HepG2 (cell line): ENCODE results near the gene SAA4. TPM values are rescaled to one million over a fixed set of nuclear protein-coding genes. Genes with fewer than 3 reads are reported as not detected.
A peak's percentile ranks its signal among the peaks of the same experiment; 100 is the strongest.
"Not testable (repeated sequence)": the region's sequence is repeated elsewhere in the genome, so short reads cannot be mapped to it uniquely, and the experiment has no call there.

Source experiments
- ATAC-seq: fragments of 200-7000 bp; cut with Tn5 transposase; 3 replicates; pipeline ENCODE4 v1.9.1; 2020; ENCODE audit warnings: mild to moderate bottlenecking, moderate library complexity
- BruUV-seq: library from RNA; stranded (reverse); fragments of 400-500 nt; replicated peaks from 2 replicates; lab custom pipeline; 2021; lab: Mats Ljungman, UMichigan
- CTCF ChIA-PET: fragments of 300-600 bp; formaldehyde crosslinking; extraction: SDS; loops from one replicate; lab custom pipeline; 2021; ENCODE audit warnings: low total read pairs, inconsistent platforms, low intra/inter-chr PET ratio; lab: Yijun Ruan, JAX
- POLR2A ChIA-PET: fragments of 350-600 bp; sonication (Branson Sonifier 250); formaldehyde crosslinking; loops from one replicate; lab custom pipeline; 2020; ENCODE audit warnings: antibody characterized with exemption, inconsistent platforms; lab: Yijun Ruan, JAX
- DNase-seq: peaks from one replicate; pipeline ENCODE4 v3.0.0-alpha.2; 2015; ENCODE audit warnings: low spot score
- FAIRE-seq: peaks from 3 replicates; lab custom pipeline; 2011; peaks lifted over from hg19 to GRCh38; lab: Jason Lieb, UNC
- H2AFZ ChIP-seq: one replicate; pipeline ENCODE4 v1.6.1; 2011; ENCODE audit warnings: low read length, inconsistent platforms
- H3K27ac ChIP-seq: fragments of 300-600 bp; 3 replicates; pipeline ENCODE4 v1.8.0; 2011; ENCODE audit warnings: mixed run types, mild to moderate bottlenecking, mixed read lengths, low read length, inconsistent platforms; ENCODE audit not compliant: insufficient read depth; ENCODE audit errors: extremely low read length
- H3K27me3 ChIP-seq, 2 experiments: fragments of 200-600 bp in 1 of 2; 2 replicates in 1 of 2; 3 replicates in 1 of 2; pipeline versions ENCODE4 v1.6.0 to v1.8.0; 2011; ENCODE audit warnings: low read length in 2 of 2, mild to moderate bottlenecking in 2 of 2, moderate library complexity in 2 of 2, inconsistent platforms in 1 of 2; ENCODE audit not compliant: insufficient read depth in 2 of 2, control insufficient read depth in 1 of 2
- H3K36me3 ChIP-seq, 2 experiments: fragments of 200-600 bp in 1 of 2; replicated peaks in 1 of 2; 2 replicates in 1 of 2; 3 replicates in 1 of 2; pipeline versions ENCODE4 v1.5.1 to v1.8.0; 2011; ENCODE audit warnings: low read length in 2 of 2, inconsistent platforms in 1 of 2; ENCODE audit not compliant: insufficient read depth in 2 of 2, control insufficient read depth in 1 of 2
- H3K4me1 ChIP-seq: 2 replicates; pipeline ENCODE4 v1.5.1; 2012; ENCODE audit warnings: low read length, inconsistent platforms; ENCODE audit not compliant: insufficient read depth
- H3K4me2 ChIP-seq: 2 replicates; pipeline ENCODE4 v1.6.0; 2011; ENCODE audit warnings: low read depth, low read length, inconsistent platforms
- H3K4me3 ChIP-seq, 3 experiments: fragments of 200-600 bp in 1 of 3; sonication (generic), shearing (Covaris generic) in 1 of 3; replicated peaks in 1 of 3; 2 replicates each; pipeline ENCODE4 v1.5.1; 2011 to 2016; ENCODE audit warnings: low read length in 3 of 3, inconsistent platforms in 2 of 3, low read depth in 2 of 3, mild to moderate bottlenecking in 2 of 3, control low read depth in 1 of 3, mixed read lengths in 1 of 3; ENCODE audit not compliant: insufficient read depth in 1 of 3
- H3K79me2 ChIP-seq: one replicate; pipeline ENCODE4 v1.6.1; 2011; ENCODE audit warnings: low read length, inconsistent platforms; ENCODE audit not compliant: insufficient read depth
- H3K9ac ChIP-seq: 2 replicates; pipeline ENCODE4 v1.6.0; 2011; ENCODE audit warnings: mild to moderate bottlenecking, low read depth, low read length, inconsistent platforms; ENCODE audit not compliant: insufficient read depth
- H3K9me3 ChIP-seq: 2 replicates; pipeline ENCODE4 v1.5.1; 2012; ENCODE audit warnings: mild to moderate bottlenecking, low read length
- H4K20me1 ChIP-seq: 2 replicates; pipeline ENCODE4 v1.6.0; 2011; ENCODE audit warnings: inconsistent platforms, mild to moderate bottlenecking, low read length, moderate library complexity; ENCODE audit not compliant: insufficient read depth
- CEBPB ChIP-seq: IDR thresholded peaks from 2 replicates; pipeline ENCODE4 v1.6.1; 2011; ENCODE audit warnings: low read depth, low read length, improper control_type of control experiment, borderline replicate concordance
- FIP1L1 ChIP-seq: fragments of 200-400 bp; formaldehyde crosslinking; IDR thresholded peaks from 2 replicates; pipeline ENCODE4 v1.6.1; 2018; ENCODE audit warnings: low read depth, mild to moderate bottlenecking, low read length, moderate library complexity, borderline replicate concordance; ENCODE audit not compliant: insufficient read depth
- NR1H2 ChIP-seq: sonication (generic); formaldehyde crosslinking; IDR thresholded peaks from 2 replicates; pipeline ENCODE4 v1.8.1; 2022; ENCODE audit warnings: low read depth, missing genetic modification reagents, borderline replicate concordance
- NR3C1 ChIP-seq: sonication (generic); formaldehyde crosslinking; IDR thresholded peaks from 2 replicates; pipeline ENCODE4 v1.4.0; 2020; ENCODE audit warnings: missing genetic modification reagents
- ZEB1 ChIP-seq: IDR thresholded peaks from 2 replicates; pipeline ENCODE4 v1.6.1; 2012; ENCODE audit warnings: mild to moderate bottlenecking, low read depth, inconsistent platforms; ENCODE audit not compliant: insufficient replicate concordance
- ZNF253 ChIP-seq: sonication (generic); formaldehyde crosslinking; IDR thresholded peaks from 2 replicates; pipeline ENCODE4 v1.8.0; 2022; ENCODE audit warnings: mild to moderate bottlenecking, missing genetic modification reagents, borderline replicate concordance
- ZNF276 ChIP-seq: sonication (generic); formaldehyde crosslinking; IDR thresholded peaks from 2 replicates; pipeline ENCODE4 v1.4.0; 2020; ENCODE audit warnings: mild to moderate bottlenecking, low read depth, missing genetic modification reagents
- ZNF296 ChIP-seq: sonication (generic); formaldehyde crosslinking; conservative IDR thresholded peaks from 2 replicates; pipeline ENCODE4 v1.5.0; 2020; ENCODE audit warnings: mild to moderate bottlenecking, missing genetic modification reagents
- ZNF484 ChIP-seq: sonication (generic); formaldehyde crosslinking; IDR thresholded peaks from 2 replicates; pipeline ENCODE4 v1.5.1; 2020; ENCODE audit warnings: mild to moderate bottlenecking, low read depth, missing genetic modification reagents, borderline replicate concordance
- WGBS: methylation state at CpG from one replicate; pipeline ENCODE4 v1.1.6; 2017; ENCODE audit warnings: low lambda C conversion rate; 5-methylcytosine and 5-hydroxymethylcytosine counted together
- in situ Hi-C: cut with HindIII; loops from 2 replicates; pipeline ENCODE4 v1.10.0; 2017; ENCODE audit warnings: low pct_unique_long_range_greater_than_20kb; ENCODE audit not compliant: extremely low pct_ligation_motif_present
- intact Hi-C: fragments of 100-400 bp; cut with micrococcal nuclease; formaldehyde crosslinking; loops from one replicate; pipeline ENCODE4 v1.10.0; 2022; ENCODE audit not compliant: unreplicated experiment
- polyA plus RNA-seq, 8 experiments: library from polyadenylated mRNA; depleted of rRNA in 3 of 8; stranded (reverse) in 7 of 8; unstranded in 1 of 8; fragments of >200 nt; fragmentation: Illumina TruSeq in 4 of 8; extraction: Trizol in 4 of 8; gene quantifications; 2 replicates each; pipeline versions ENCODE4 v1.2.1 to v1.2.3, GENCODE V29; 2011 to 2016; ENCODE audit warnings: low read depth in 4 of 8, missing spikeins in 1 of 8, mixed read lengths in 1 of 8; ENCODE audit not compliant: insufficient read depth in 1 of 8
- total RNA-seq, 5 experiments: library from RNA; depleted of rRNA; stranded (reverse); fragments of >200 nt; fragmentation: Illumina TruSeq; extraction: Trizol; gene quantifications; 2 replicates each; pipeline ENCODE4 v1.2.3, GENCODE V29; 2016; ENCODE audit warnings: low read depth in 1 of 5

The SAA4 gene
- total and polyA plus RNA-seq, 2 of the 13 experiments (the other 11 are each of a cell fraction or from before 2014, with no cell fraction given): 53.4 to 253 TPM

GRCh38 chr11:18267335-18268133 lies 30.9 kb upstream of the SAA4 start:
- H3K4me1 ChIP-seq: peaks cover 35% of the 10 kb centered on the region
- BruUV-seq, ATAC-seq, H3K9me3 ChIP-seq, DNase-seq, H3K79me2 ChIP-seq, H3K36me3 ChIP-seq, H3K9ac ChIP-seq, H3K4me2 ChIP-seq, H2AFZ ChIP-seq, in situ Hi-C loops, FAIRE-seq, H4K20me1 ChIP-seq, H3K4me3 ChIP-seq, H3K27me3 ChIP-seq, H3K27ac ChIP-seq, intact Hi-C loops, POLR2A ChIA-PET, CTCF ChIA-PET: not testable (repeated sequence)
- peak; percentile 11; the same call in 1 of the 2 replicates for TF ChIP-seq CEBPB
- WGBS: 70% methylated on average over 9 of the region's 10 CpGs

DNA sequence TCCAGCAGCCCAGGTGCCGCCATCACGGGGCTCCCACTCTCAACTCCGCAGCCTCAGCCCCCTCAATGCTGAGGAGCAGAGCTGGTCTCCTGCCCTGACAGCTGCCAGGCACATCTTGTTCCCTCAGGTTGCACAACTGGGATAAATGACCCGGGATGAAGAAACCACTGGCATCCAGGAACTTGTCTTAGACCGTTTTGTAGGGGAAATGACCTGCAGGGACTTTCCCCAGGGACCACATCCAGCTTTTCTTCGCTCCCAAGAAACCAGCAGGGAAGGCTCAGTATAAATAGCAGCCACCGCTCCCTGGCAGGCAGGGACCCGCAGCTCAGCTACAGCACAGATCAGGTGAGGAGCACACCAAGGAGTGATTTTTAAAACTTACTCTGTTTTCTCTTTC lies 29.3 kb upstream of the SAA4 start, which contains the start of gene SAA1:
SAA1 (plus strand) TSS at position 316 of the 400 bp plus-strand sequence. CDS start 624 bp downstream, outside the sequence.
- ChIA-PET CTCF (no interaction called here), POLR2A (no interaction called here)
- no peaks in the 10 kb centered on the region for H3K27me3 ChIP-seq
- no peaks in the 10 kb centered on the region for H4K20me1 ChIP-seq
- DNase-seq (no peak), ATAC-seq (no peak), FAIRE-seq (no peak)
- WGBS: 45% methylated on average over 5 of the region's 8 CpGs
- H3K4me2 ChIP-seq: no peak within 1 kb of the TSS
- no peak for TF ChIP-seq ZNF484
- no peak for TF ChIP-seq FIP1L1
- no peak for TF ChIP-seq ZNF296 (CRISPR knock-in tag)
- no peak for TF ChIP-seq NR3C1 (CRISPR knock-in tag)
- TF ChIP-seq ZNF276 (CRISPR knock-in tag): no peak
- TF ChIP-seq ZEB1: no peak
- TF ChIP-seq ZNF253 (CRISPR knock-in tag): no peak
- TF ChIP-seq NR1H2 (CRISPR knock-in tag): no peak
- peak; percentile 26; the same call in 1 of the 2 replicates for TF ChIP-seq CEBPB
- no TSS peak for BruUV-seq
- in situ Hi-C loops (no loop called here), intact Hi-C loops (no loop called here)
- H3K27ac ChIP-seq: no peak within 1 kb of the TSS
- no peak within 1 kb of the TSS for H3K9ac ChIP-seq
- no peak within 1 kb of the TSS for H3K4me3 ChIP-seq
- H2AFZ ChIP-seq: no peak within 1 kb of the TSS
- no peaks in the 10 kb centered on the region for H3K36me3 ChIP-seq
- H3K9me3 ChIP-seq: no peaks in the 10 kb centered on the region
- H3K79me2 ChIP-seq: no peaks in the 10 kb centered on the region
- H3K4me1 ChIP-seq: peaks cover 45% of the 10 kb centered on the region
